ENCODE results near the gene FFAR3.
"Not testable (repeated sequence)": the region's sequence is repeated elsewhere in the genome, so short reads cannot be mapped to it uniquely, and the experiment has no call there.

FFAR3 gene

GRCh38 chr19:35354898-35355297, 3.4 kb upstream of the FFAR3 start:
- H4K20me1 ChIP-seq (ENCODE audit: insufficient read depth, low read length), result no peaks in the 10 kb centered on the region
- no peaks in the 10 kb centered on the region for H3K36me3 ChIP-seq (ENCODE audit: insufficient read depth, low read length)
- H3K4me1 ChIP-seq (ENCODE audit: insufficient read depth, low read length, severe bottlenecking), result no peaks in the 10 kb centered on the region
- no peaks in the 10 kb centered on the region for H3K27me3 ChIP-seq (ENCODE audit: insufficient read depth, low read length)
- no peak for TF ChIP-seq CTCF (IDR thresholded peaks at IDR 0.05; ENCODE audit: low read length)
- no peak for TF ChIP-seq EZH2 (IDR thresholded peaks at IDR 0.05; ENCODE audit: borderline replicate concordance, low read length)
- no peaks in the 10 kb centered on the region for H3K9me3 ChIP-seq (ENCODE audit: low read length)
- H3K79me2 ChIP-seq (ENCODE audit: insufficient read depth, low read length), result no peaks in the 10 kb centered on the region
- no peaks in the 10 kb centered on the region for H3F3A ChIP-seq (ENCODE audit: insufficient read depth, low read length)
- no peaks in the 10 kb centered on the region for H3K9me2 ChIP-seq (ENCODE audit: low read depth, low read length)
- H3K4me3 ChIP-seq (ENCODE audit: low read depth, low read length, poor library complexity, severe bottlenecking), result no peak overlapping the region
- no peak overlapping the region for H3K4me2 ChIP-seq (ENCODE audit: low read length)
- H3K27ac ChIP-seq (ENCODE audit: low read depth, low read length, poor library complexity, severe bottlenecking), result no peak overlapping the region
- H3K9ac ChIP-seq (ENCODE audit: low read length), result no peak overlapping the region
- H2AFZ ChIP-seq (ENCODE audit: low read length), result no peak overlapping the region

- TF ChIP-seq CTCF (IDR thresholded peaks at IDR 0.05; ENCODE audit: low read length), result no peak
- no peak for TF ChIP-seq EZH2 (IDR thresholded peaks at IDR 0.05; ENCODE audit: borderline replicate concordance, low read length)
- Histone ChIP-seq H3K36me3 (ENCODE audit: insufficient read depth, low read length) (no peaks in the 10 kb centered on the region), H3F3A (ENCODE audit: insufficient read depth, low read length) (no peaks in the 10 kb centered on the region), H3K4me3 (ENCODE audit: low read depth, low read length, poor library complexity, severe bottlenecking) (no peak overlapping the region), H3K79me2 (ENCODE audit: insufficient read depth, low read length) (no peaks in the 10 kb centered on the region), H3K27ac (ENCODE audit: low read depth, low read length, poor library complexity, severe bottlenecking) (no peak overlapping the region), H3K4me2 (ENCODE audit: low read length) (no peak overlapping the region), H3K9me3 (ENCODE audit: low read length) (no peaks in the 10 kb centered on the region), H3K4me1 (ENCODE audit: insufficient read depth, low read length, severe bottlenecking) (no peaks in the 10 kb centered on the region), H3K27me3 (ENCODE audit: insufficient read depth, low read length) (no peaks in the 10 kb centered on the region), H3K9me2 (ENCODE audit: low read depth, low read length) (no peaks in the 10 kb centered on the region), H4K20me1 (ENCODE audit: insufficient read depth, low read length) (no peaks in the 10 kb centered on the region), H3K9ac (ENCODE audit: low read length) (no peak overlapping the region), H2AFZ (ENCODE audit: low read length) (no peak overlapping the region)
These were observed 2.3 kb upstream of the FFAR3 start for GRCh38 chr19:35355791-35356460.

GRCh38 chr19:35358834-35359233, 574 bp downstream of the FFAR3 start:
- H3K4me2 ChIP-seq (ENCODE audit: low read length); H2AFZ ChIP-seq (ENCODE audit: low read length); H3K36me3 ChIP-seq (ENCODE audit: insufficient read depth, low read length); H3K9ac ChIP-seq (ENCODE audit: low read length); H3K27me3 ChIP-seq (ENCODE audit: insufficient read depth, low read length); H3K9me2 ChIP-seq (ENCODE audit: low read depth, low read length); H3K4me3 ChIP-seq (ENCODE audit: low read depth, low read length, poor library complexity, severe bottlenecking); H3K79me2 ChIP-seq (ENCODE audit: insufficient read depth, low read length); H3K27ac ChIP-seq (ENCODE audit: low read depth, low read length, poor library complexity, severe bottlenecking); H3F3A ChIP-seq (ENCODE audit: insufficient read depth, low read length); H3K4me1 ChIP-seq (ENCODE audit: insufficient read depth, low read length, severe bottlenecking); H3K9me3 ChIP-seq (ENCODE audit: low read length); H4K20me1 ChIP-seq (ENCODE audit: insufficient read depth, low read length): not testable (repeated sequence)

GRCh38 chr19:35359395-35359794, 1.1 kb downstream of the FFAR3 start:
- not testable (repeated sequence) for H3K27me3 ChIP-seq (ENCODE audit: insufficient read depth, low read length); H2AFZ ChIP-seq (ENCODE audit: low read length); H3K4me1 ChIP-seq (ENCODE audit: insufficient read depth, low read length, severe bottlenecking); H3K9ac ChIP-seq (ENCODE audit: low read length); H4K20me1 ChIP-seq (ENCODE audit: insufficient read depth, low read length); H3K9me3 ChIP-seq (ENCODE audit: low read length); H3F3A ChIP-seq (ENCODE audit: insufficient read depth, low read length); H3K27ac ChIP-seq (ENCODE audit: low read depth, low read length, poor library complexity, severe bottlenecking); H3K79me2 ChIP-seq (ENCODE audit: insufficient read depth, low read length); H3K4me2 ChIP-seq (ENCODE audit: low read length); H3K36me3 ChIP-seq (ENCODE audit: insufficient read depth, low read length); H3K9me2 ChIP-seq (ENCODE audit: low read depth, low read length); H3K4me3 ChIP-seq (ENCODE audit: low read depth, low read length, poor library complexity, severe bottlenecking)

GRCh38 chr19:35360081-35360480, 1.8 kb downstream of the FFAR3 start:
- H3K9me2 ChIP-seq (ENCODE audit: low read depth, low read length); H3K9me3 ChIP-seq (ENCODE audit: low read length); H3K36me3 ChIP-seq (ENCODE audit: insufficient read depth, low read length); H3K4me1 ChIP-seq (ENCODE audit: insufficient read depth, low read length, severe bottlenecking); H3K9ac ChIP-seq (ENCODE audit: low read length); H3K4me2 ChIP-seq (ENCODE audit: low read length); H2AFZ ChIP-seq (ENCODE audit: low read length); H3F3A ChIP-seq (ENCODE audit: insufficient read depth, low read length); H3K79me2 ChIP-seq (ENCODE audit: insufficient read depth, low read length); H3K27ac ChIP-seq (ENCODE audit: low read depth, low read length, poor library complexity, severe bottlenecking); H3K27me3 ChIP-seq (ENCODE audit: insufficient read depth, low read length); H3K4me3 ChIP-seq (ENCODE audit: low read depth, low read length, poor library complexity, severe bottlenecking); H4K20me1 ChIP-seq (ENCODE audit: insufficient read depth, low read length): not testable (repeated sequence)

All from OCI-LY1 (cell line).